H1 (cell line): Measurements from ENCODE around the gene ACOT7. TPM values are rescaled to one million over a fixed set of nuclear protein-coding genes. Genes with fewer than 3 reads are reported as not detected.
A peak's percentile ranks its signal among the peaks of the same experiment; 100 is the strongest.

Source experiments
- CHD2 ChIP-seq: IDR thresholded peaks from 2 replicates; pipeline ENCODE4 v1.6.1; 2012; ENCODE audit warnings: low read length, improper control_type of control experiment
- GABPA ChIP-seq: IDR thresholded peaks from 2 replicates; pipeline ENCODE4 v1.6.1; 2011; ENCODE audit warnings: mild to moderate bottlenecking, low read length, moderate library complexity, borderline replicate concordance; ENCODE audit not compliant: insufficient read depth
- KDM1A ChIP-seq: fragments of 200-600, 300-600 bp; sonication (generic); IDR thresholded peaks from 2 replicates; pipeline ENCODE4 v1.7.1; 2016; ENCODE audit warnings: mild to moderate bottlenecking, low read length, borderline replicate concordance
- POLR2AphosphoS5 ChIP-seq: IDR thresholded peaks from 2 replicates; pipeline ENCODE4 v1.6.1; 2011; ENCODE audit warnings: low read depth, low read length
- TAF1 ChIP-seq: IDR thresholded peaks from 2 replicates; pipeline ENCODE4 v1.6.1; 2011; ENCODE audit warnings: mild to moderate bottlenecking, low read depth, low read length
- ZNF274 ChIP-seq: IDR thresholded peaks from 2 replicates; pipeline ENCODE4 v1.7.0; 2012; ENCODE audit warnings: low read length, borderline replicate concordance; ENCODE audit errors: extremely low read depth
- polyA plus RNA-seq, 7 experiments: library from polyadenylated mRNA; depleted of rRNA in 3 of 7; stranded (reverse) in 5 of 7; unstranded in 2 of 7; fragments of >200 nt in 5 of 7; fragments of 200-250 nt in 2 of 7; gene quantifications; 1 replicate in 5 of 7; 2 replicates in 1 of 7; 4 replicates in 1 of 7; pipeline versions ENCODE4 v1.2.1 to v1.2.3, GENCODE V29; 2011 to 2013; ENCODE audit warnings: missing spikeins in 2 of 7, mixed read lengths in 2 of 7
- total RNA-seq: library from RNA; stranded (reverse); fragmentation: NEBNext Ultra II Directional; extraction: Animal tissue kit (Norgen Biotek cat#: 25700); gene quantifications from 2 replicates; pipeline ENCODE4 v1.2.1, GENCODE V29; 2021
- TF ChIP-seq, protein P1 (sequence below): fragments of 300-600 bp; sonication (generic); IDR thresholded peaks from 2 replicates; pipeline ENCODE4 v1.7.1; 2012; ENCODE audit warnings: low read length, moderate library complexity, mild to moderate bottlenecking, inconsistent platforms; ENCODE audit not compliant: insufficient replicate concordance
- TF ChIP-seq, protein P2 (sequence below), 3 experiments: IDR thresholded peaks; 1 replicate in 2 of 3; 2 replicates in 1 of 3; pipeline versions ENCODE4 v1.5.1 to v1.6.1; 2011; ENCODE audit warnings: low read length in 3 of 3, mild to moderate bottlenecking in 3 of 3, inconsistent platforms in 2 of 3, low read depth in 1 of 3, moderate library complexity in 1 of 3; ENCODE audit not compliant: insufficient read depth in 1 of 3; ENCODE audit errors: control extremely low read depth in 1 of 3

The ACOT7 gene
- total and polyA plus RNA-seq, 2 of the 8 experiments (the other 6 are each of a cell fraction or from before 2014, with no cell fraction given): 151 to 214 TPM

DNA sequence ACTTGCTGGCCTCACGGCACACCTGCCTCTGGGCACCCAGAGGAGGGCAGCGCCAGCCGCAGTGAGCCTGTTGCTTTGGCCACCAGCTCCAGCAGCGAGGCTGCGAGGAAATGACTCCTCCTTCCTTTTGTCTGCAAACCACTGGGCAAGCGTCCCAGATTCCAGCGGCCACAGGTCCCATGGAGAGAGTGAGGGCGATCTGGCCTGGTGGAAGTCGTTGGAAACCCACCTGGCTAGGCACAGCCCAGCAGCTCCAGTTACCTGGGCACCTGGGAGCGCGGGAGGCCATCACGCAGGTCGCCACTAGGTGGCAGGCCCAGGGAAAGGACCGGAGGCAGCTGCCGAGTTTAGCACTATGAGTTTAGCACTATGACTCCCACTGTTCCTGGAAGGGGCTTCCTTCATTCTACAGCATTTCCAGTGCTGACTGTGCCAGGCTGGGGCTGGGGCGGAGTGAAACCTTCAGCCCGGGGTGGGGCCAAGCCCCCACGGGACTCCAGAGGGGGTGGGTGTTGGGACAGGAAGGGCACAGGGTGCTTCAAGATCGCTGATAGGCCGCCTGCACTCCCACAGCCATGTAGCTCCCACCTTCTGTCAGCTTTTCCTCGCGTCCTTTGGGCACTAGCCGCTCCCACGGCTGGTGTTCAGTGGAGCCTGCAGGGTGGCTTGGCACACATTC lies 29.9 kb upstream of the ACOT7 start (continued):
- TF ChIP-seq, protein P1, sequence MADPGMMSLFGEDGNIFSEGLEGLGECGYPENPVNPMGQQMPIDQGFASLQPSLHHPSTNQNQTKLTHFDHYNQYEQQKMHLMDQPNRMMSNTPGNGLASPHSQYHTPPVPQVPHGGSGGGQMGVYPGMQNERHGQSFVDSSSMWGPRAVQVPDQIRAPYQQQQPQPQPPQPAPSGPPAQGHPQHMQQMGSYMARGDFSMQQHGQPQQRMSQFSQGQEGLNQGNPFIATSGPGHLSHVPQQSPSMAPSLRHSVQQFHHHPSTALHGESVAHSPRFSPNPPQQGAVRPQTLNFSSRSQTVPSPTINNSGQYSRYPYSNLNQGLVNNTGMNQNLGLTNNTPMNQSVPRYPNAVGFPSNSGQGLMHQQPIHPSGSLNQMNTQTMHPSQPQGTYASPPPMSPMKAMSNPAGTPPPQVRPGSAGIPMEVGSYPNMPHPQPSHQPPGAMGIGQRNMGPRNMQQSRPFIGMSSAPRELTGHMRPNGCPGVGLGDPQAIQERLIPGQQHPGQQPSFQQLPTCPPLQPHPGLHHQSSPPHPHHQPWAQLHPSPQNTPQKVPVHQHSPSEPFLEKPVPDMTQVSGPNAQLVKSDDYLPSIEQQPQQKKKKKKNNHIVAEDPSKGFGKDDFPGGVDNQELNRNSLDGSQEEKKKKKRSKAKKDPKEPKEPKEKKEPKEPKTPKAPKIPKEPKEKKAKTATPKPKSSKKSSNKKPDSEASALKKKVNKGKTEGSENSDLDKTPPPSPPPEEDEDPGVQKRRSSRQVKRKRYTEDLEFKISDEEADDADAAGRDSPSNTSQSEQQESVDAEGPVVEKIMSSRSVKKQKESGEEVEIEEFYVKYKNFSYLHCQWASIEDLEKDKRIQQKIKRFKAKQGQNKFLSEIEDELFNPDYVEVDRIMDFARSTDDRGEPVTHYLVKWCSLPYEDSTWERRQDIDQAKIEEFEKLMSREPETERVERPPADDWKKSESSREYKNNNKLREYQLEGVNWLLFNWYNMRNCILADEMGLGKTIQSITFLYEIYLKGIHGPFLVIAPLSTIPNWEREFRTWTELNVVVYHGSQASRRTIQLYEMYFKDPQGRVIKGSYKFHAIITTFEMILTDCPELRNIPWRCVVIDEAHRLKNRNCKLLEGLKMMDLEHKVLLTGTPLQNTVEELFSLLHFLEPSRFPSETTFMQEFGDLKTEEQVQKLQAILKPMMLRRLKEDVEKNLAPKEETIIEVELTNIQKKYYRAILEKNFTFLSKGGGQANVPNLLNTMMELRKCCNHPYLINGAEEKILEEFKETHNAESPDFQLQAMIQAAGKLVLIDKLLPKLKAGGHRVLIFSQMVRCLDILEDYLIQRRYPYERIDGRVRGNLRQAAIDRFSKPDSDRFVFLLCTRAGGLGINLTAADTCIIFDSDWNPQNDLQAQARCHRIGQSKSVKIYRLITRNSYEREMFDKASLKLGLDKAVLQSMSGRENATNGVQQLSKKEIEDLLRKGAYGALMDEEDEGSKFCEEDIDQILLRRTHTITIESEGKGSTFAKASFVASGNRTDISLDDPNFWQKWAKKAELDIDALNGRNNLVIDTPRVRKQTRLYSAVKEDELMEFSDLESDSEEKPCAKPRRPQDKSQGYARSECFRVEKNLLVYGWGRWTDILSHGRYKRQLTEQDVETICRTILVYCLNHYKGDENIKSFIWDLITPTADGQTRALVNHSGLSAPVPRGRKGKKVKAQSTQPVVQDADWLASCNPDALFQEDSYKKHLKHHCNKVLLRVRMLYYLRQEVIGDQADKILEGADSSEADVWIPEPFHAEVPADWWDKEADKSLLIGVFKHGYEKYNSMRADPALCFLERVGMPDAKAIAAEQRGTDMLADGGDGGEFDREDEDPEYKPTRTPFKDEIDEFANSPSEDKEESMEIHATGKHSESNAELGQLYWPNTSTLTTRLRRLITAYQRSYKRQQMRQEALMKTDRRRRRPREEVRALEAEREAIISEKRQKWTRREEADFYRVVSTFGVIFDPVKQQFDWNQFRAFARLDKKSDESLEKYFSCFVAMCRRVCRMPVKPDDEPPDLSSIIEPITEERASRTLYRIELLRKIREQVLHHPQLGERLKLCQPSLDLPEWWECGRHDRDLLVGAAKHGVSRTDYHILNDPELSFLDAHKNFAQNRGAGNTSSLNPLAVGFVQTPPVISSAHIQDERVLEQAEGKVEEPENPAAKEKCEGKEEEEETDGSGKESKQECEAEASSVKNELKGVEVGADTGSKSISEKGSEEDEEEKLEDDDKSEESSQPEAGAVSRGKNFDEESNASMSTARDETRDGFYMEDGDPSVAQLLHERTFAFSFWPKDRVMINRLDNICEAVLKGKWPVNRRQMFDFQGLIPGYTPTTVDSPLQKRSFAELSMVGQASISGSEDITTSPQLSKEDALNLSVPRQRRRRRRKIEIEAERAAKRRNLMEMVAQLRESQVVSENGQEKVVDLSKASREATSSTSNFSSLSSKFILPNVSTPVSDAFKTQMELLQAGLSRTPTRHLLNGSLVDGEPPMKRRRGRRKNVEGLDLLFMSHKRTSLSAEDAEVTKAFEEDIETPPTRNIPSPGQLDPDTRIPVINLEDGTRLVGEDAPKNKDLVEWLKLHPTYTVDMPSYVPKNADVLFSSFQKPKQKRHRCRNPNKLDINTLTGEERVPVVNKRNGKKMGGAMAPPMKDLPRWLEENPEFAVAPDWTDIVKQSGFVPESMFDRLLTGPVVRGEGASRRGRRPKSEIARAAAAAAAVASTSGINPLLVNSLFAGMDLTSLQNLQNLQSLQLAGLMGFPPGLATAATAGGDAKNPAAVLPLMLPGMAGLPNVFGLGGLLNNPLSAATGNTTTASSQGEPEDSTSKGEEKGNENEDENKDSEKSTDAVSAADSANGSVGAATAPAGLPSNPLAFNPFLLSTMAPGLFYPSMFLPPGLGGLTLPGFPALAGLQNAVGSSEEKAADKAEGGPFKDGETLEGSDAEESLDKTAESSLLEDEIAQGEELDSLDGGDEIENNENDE: no peak
- TF ChIP-seq ZNF274 (no peak), KDM1A (no peak), TAF1 (no peak), POLR2AphosphoS5 (no peak), GABPA (peak; percentile 72; the same call in 1 of the 2 replicates), CHD2 (no peak)
- TF ChIP-seq, protein P2, sequence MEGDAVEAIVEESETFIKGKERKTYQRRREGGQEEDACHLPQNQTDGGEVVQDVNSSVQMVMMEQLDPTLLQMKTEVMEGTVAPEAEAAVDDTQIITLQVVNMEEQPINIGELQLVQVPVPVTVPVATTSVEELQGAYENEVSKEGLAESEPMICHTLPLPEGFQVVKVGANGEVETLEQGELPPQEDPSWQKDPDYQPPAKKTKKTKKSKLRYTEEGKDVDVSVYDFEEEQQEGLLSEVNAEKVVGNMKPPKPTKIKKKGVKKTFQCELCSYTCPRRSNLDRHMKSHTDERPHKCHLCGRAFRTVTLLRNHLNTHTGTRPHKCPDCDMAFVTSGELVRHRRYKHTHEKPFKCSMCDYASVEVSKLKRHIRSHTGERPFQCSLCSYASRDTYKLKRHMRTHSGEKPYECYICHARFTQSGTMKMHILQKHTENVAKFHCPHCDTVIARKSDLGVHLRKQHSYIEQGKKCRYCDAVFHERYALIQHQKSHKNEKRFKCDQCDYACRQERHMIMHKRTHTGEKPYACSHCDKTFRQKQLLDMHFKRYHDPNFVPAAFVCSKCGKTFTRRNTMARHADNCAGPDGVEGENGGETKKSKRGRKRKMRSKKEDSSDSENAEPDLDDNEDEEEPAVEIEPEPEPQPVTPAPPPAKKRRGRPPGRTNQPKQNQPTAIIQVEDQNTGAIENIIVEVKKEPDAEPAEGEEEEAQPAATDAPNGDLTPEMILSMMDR (IDR thresholded peaks at IDR 0.05; ENCODE audit: control extremely low read depth in 1 of 3, insufficient read depth in 1 of 3, low read depth in 1 of 3, low read length in 3 of 3): peak in 2 of 3 experiments; percentile 95 to 96; a peak in 3 of 4 replicates
